Activated naive CD8-positive, alpha-beta T cell treated with anti-CD3 and anti-CD28 coated beads, Interleukin-2, amount 50 U/mL, for 24 hours (primary cell): ENCODE measurements around the gene GFPT2.

ENCODE experiments used
- ATAC-seq: fragments of 150-1000 bp; cut with Tn5 transposase; one replicate; pipeline ENCODE4 v1.10.0; 2021
- DNase-seq: peaks from one replicate; pipeline ENCODE4 v3.0.0; 2021
- H3K27ac Mint-ChIP-seq: one replicate; pipeline ENCODE4 v1.8.0; 2021; ENCODE audit warnings: mild to moderate bottlenecking, mixed read lengths
- H3K27me3 Mint-ChIP-seq: one replicate; pipeline ENCODE4 v1.8.0; 2021; ENCODE audit warnings: mixed read lengths
- H3K36me3 Mint-ChIP-seq: one replicate; pipeline ENCODE4 v1.8.0; 2021; ENCODE audit warnings: low read depth, mixed read lengths
- H3K4me1 Mint-ChIP-seq: one replicate; pipeline ENCODE4 v1.8.0; 2021; ENCODE audit warnings: mixed read lengths
- H3K4me3 Mint-ChIP-seq: one replicate; pipeline ENCODE4 v1.8.0; 2021; ENCODE audit warnings: mild to moderate bottlenecking, moderate library complexity, mixed read lengths
- H3K9me3 Mint-ChIP-seq: one replicate; pipeline ENCODE4 v1.8.0; 2021; ENCODE audit warnings: mixed read lengths

The GFPT2 gene

DNA sequence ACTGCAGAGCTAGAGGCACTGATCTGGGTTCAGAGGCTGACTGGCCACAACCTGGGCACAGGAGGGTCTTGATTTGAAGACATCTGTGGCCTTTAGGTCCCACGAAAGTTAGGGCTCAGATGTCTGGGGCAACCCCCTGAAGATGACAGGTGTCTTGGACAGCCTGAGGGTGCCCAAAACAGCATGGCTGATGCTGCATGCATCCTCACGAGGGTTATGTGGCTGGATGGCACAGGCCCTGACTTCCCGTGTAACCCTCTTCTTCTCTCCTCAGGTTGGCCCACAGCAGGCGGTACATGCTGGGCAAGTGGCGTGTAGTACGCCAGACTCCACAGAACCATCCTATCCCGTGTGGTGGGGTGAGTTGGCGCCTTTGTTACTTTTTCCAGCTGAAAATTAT lies 29.8 kb upstream of the GFPT2 start:
- Mint-ChIP-seq H3K4me3 (no peak overlapping the region), H3K27me3 (peaks cover under 1% of the 10 kb centered on the region), H3K36me3 (no peaks in the 10 kb centered on the region), H3K27ac (no peak overlapping the region), H3K4me1 (no peaks in the 10 kb centered on the region), H3K9me3 (no peaks in the 10 kb centered on the region)
- DNase-seq (no peak), ATAC-seq (no peak)

DNA sequence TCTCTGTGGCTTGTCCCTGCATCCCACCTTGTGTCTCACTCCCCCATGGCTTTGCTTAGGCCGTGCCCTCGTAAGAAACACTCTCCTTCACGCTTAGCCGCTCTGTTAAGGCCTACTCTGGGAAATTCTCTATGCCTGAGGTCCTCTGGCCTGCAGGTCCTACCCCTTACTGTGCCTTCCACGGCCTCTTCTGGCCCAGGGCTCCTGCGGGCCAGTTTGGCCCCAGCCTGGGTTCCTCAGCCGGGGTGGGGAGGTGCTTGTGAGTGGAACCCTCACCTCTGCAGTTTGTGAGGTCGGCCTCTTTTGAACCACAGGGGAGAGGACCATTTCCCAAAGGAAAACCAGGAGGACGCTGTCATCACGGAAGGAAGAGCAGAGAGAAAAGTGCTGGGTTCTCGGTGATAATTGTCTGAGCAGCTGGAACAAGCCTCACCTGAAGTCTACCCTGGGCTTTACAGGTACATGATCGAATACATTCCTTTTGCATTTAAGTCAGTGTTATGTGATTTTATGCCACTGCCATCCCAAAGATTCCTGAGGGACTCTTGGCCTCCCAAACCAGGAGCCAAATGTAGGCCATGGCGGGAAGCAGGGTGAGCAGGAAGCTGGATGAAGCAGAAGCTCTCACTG lies 28.8 kb upstream of the GFPT2 start:
- no peak overlapping the region for H3K4me3 Mint-ChIP-seq
- no peaks in the 10 kb centered on the region for H3K36me3 Mint-ChIP-seq
- H3K9me3 Mint-ChIP-seq = no peaks in the 10 kb centered on the region
- no peak overlapping the region for H3K27ac Mint-ChIP-seq
- ATAC-seq = peak; percentile 24
- H3K27me3 Mint-ChIP-seq = peaks cover 2% of the 10 kb centered on the region
- no peak for DNase-seq
- no peaks in the 10 kb centered on the region for H3K4me1 Mint-ChIP-seq

GRCh38 chr5:180381428-180381827 lies 28.3 kb upstream of the GFPT2 start:
- DNase-seq = no peak
- no peaks in the 10 kb centered on the region for H3K9me3 Mint-ChIP-seq
- H3K27ac Mint-ChIP-seq = no peak overlapping the region
- peaks cover 2% of the 10 kb centered on the region for H3K27me3 Mint-ChIP-seq
- ATAC-seq = no peak
- H3K36me3 Mint-ChIP-seq = no peaks in the 10 kb centered on the region
- H3K4me3 Mint-ChIP-seq = no peak overlapping the region
- H3K4me1 Mint-ChIP-seq = no peaks in the 10 kb centered on the region

- ATAC-seq (no peak), DNase-seq (no peak)
- H3K9me3 Mint-ChIP-seq = no peaks in the 10 kb centered on the region
- H3K4me3 Mint-ChIP-seq = no peak overlapping the region
- H3K4me1 Mint-ChIP-seq = no peaks in the 10 kb centered on the region
- H3K27ac Mint-ChIP-seq = no peak overlapping the region
- H3K27me3 Mint-ChIP-seq = peaks cover 2% of the 10 kb centered on the region
- no peaks in the 10 kb centered on the region for H3K36me3 Mint-ChIP-seq
Measured at GRCh38 chr5:180380856-180381255, 27.7 kb upstream of the GFPT2 start.

DNA sequence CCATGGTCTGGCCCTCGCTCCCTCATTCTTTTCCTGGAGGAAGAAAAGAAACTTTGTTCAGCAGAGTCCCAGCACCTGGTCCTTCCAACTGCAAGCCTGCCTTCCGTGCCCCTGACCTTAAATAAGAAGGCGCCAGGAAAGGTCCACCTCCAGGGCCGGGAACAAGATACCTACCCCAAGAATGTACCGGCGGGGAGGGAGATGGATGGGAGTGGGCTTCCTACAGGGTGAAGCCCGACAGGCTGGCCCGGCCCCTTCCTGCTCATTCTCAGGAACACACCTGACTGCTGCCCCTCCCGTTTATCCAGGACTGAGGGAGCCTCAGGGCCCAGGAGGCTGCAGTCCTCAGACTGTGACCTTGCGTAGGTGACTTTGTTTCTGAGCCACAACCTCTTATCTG lies 27.3 kb upstream of the GFPT2 start:
- no peak for ATAC-seq
- Mint-ChIP-seq H3K4me1 (no peaks in the 10 kb centered on the region), H3K27ac (no peak overlapping the region), H3K36me3 (no peaks in the 10 kb centered on the region), H3K27me3 (peaks cover 2% of the 10 kb centered on the region), H3K4me3 (no peak overlapping the region), H3K9me3 (no peaks in the 10 kb centered on the region)
- no peak for DNase-seq

- Mint-ChIP-seq H3K9me3 (no peaks in the 10 kb centered on the region), H3K36me3 (no peaks in the 10 kb centered on the region), H3K4me1 (no peaks in the 10 kb centered on the region), H3K4me3 (no peak overlapping the region), H3K27ac (no peak overlapping the region), H3K27me3 (peaks cover 2% of the 10 kb centered on the region)
- DNase-seq (no peak), ATAC-seq (no peak)
Measured at GRCh38 chr5:180379355-180380070, 26.4 kb upstream of the GFPT2 start.

DNA sequence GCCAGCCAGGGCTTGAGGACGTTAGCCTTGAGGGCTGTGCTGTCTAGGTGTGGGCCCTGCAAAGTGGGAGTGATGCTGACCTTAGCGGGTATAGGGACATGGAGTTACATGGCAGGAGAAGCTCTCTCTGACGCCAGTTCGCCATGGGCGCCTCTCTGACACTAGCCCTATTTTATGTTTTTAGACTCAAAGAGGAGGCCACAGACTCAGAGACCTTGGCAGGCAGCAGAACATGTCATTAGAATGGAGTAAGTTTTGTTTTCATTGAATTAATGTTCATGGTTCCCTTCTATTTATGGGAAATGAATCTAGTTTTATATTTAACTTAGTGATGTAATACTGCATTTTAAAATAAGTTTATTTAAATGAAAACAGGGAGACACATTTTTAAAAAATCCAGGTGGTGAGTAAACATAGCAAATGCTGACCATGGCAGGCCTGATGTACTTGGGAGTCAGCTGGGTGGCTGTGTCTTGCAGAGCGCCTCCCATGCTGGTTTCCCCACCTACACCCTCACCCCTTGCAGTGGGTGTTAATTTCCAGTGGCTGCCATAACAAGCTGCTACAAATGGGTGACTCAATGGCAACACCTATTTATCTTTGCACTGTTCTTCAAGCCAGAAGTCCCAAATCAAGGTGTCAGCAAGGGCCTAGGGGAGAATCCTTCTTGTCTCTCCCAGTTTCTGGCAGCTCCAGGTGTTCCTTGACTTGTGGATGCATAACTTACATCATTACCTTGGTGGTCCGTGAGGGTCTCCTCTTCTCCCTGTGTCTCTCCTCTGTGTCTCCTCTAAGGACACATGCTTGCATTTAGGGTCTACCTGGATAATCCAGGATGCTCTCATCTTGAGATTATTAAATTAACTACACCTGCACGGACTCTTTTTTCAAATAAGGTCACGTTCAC lies 25.6 kb upstream of the GFPT2 start:
- H3K9me3 Mint-ChIP-seq = no peaks in the 10 kb centered on the region
- DNase-seq = no peak
- H3K27ac Mint-ChIP-seq = no peak overlapping the region
- peaks cover 2% of the 10 kb centered on the region for H3K27me3 Mint-ChIP-seq
- H3K4me3 Mint-ChIP-seq = no peak overlapping the region
- ATAC-seq = no peak
- H3K36me3 Mint-ChIP-seq = no peaks in the 10 kb centered on the region
- H3K4me1 Mint-ChIP-seq = no peaks in the 10 kb centered on the region

DNA sequence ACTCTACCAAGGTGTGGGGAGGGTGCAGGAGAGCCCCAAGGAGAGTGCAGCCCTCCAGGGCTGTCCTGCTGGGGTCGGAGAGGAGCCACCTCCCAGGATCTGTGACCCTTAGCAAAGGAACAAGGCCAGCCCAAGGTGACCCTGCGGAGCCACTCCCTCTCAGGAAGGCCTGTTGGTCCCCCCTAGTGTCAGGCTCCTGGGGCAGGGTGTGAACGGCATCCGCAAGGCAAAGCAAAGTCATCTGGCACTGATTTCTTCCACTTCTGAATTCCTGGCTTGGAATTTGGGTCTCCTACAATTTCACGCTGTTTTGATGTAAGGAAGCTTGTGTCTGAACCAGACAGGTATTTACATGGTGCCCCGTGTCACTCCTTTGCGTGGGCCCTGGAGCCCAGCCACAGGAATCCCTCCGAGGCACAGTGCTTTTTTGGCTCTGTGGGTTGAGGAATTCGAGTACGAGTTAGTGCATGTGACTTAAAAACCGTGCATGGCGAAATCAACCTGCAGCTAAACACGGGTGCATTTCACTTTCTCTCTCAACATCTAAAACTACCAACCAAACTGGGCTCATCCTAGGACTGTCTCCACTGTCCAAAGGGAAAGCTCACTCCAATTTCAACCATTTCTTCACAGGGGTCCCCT lies 24.5 kb upstream of the GFPT2 start:
- no peak for DNase-seq
- ATAC-seq = no peak
- Mint-ChIP-seq H3K27me3 (peaks cover 4% of the 10 kb centered on the region), H3K4me3 (no peak overlapping the region), H3K27ac (no peak overlapping the region), H3K9me3 (no peaks in the 10 kb centered on the region), H3K4me1 (no peaks in the 10 kb centered on the region), H3K36me3 (no peaks in the 10 kb centered on the region)

DNA sequence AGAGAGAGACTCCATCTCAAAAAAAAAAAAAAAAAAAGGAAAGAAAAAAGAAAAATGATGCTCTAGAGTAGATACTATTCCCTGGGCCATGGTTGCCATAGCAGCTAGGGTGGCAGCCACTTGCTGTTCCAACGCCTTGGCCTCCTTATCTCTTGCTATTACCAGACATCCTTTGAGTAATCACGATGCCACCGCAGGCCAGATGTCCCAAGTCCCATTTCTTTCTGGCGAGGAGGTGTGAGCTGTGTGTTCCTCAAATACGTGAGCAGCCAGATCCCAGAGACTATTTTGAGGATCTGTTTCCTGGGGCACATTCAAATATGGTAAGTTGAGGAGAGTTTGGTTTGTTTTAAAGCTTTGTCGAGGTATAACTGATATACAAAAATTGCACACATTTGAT lies 23.4 kb upstream of the GFPT2 start:
- H3K36me3 Mint-ChIP-seq = no peaks in the 10 kb centered on the region
- no peaks in the 10 kb centered on the region for H3K4me1 Mint-ChIP-seq
- ATAC-seq (no peak), DNase-seq (no peak)
- H3K27me3 Mint-ChIP-seq = peaks cover 4% of the 10 kb centered on the region
- H3K27ac Mint-ChIP-seq = no peak overlapping the region
- no peaks in the 10 kb centered on the region for H3K9me3 Mint-ChIP-seq
- no peak overlapping the region for H3K4me3 Mint-ChIP-seq

DNA sequence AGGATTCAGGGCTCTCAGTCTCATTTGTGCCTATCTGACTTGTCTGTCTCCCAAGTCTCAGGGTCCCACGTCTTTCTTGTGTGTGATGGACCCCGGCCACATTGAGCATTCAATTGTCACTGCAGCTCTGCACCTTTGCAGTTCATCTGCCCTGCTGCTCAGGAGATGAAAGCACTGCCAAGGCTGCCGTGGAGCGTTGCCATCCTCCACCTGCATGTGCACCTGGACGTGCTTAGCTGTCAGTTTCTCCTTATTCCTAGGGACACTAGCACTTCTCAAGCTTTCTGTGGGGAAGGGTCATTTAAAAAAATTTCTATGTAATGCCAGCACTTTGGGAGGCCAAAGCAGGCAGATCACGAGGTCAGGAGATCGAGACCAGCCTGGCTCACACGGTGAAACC lies 22.8 kb upstream of the GFPT2 start:
- Mint-ChIP-seq H3K27me3 (peaks cover 4% of the 10 kb centered on the region), H3K4me3 (no peak overlapping the region), H3K36me3 (no peaks in the 10 kb centered on the region), H3K27ac (no peak overlapping the region), H3K9me3 (no peaks in the 10 kb centered on the region), H3K4me1 (no peaks in the 10 kb centered on the region)
- DNase-seq (no peak), ATAC-seq (no peak)

- no peak overlapping the region for H3K4me3 Mint-ChIP-seq
- no peak for DNase-seq
- H3K27ac Mint-ChIP-seq = no peak overlapping the region
- peaks cover 4% of the 10 kb centered on the region for H3K27me3 Mint-ChIP-seq
- no peaks in the 10 kb centered on the region for H3K4me1 Mint-ChIP-seq
- ATAC-seq = no peak
- no peaks in the 10 kb centered on the region for H3K9me3 Mint-ChIP-seq
- no peaks in the 10 kb centered on the region for H3K36me3 Mint-ChIP-seq
Measured at GRCh38 chr5:180375291-180375690, 22.2 kb upstream of the GFPT2 start.

DNA sequence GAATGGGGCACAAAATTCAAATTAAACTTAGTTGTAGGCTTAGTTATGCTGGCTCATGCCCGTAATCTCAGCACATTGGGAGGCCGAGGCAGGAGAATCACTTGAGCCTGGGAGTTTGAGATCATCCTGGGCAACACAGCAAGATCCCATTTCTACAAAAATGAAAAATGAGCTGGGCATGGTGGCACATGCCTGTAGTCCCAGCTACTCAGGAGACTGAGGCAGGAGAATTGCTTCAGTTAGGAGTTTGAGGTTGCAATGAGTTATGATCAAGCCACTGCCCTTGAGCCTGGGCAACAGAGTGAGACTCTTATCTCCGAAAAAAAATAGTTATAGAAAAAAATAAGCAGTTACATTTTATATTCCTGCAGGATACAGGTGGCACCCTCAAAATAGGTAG lies 20.7 kb upstream of the GFPT2 start:
- ATAC-seq (no peak), DNase-seq (no peak)
- Mint-ChIP-seq H3K4me3 (no peak overlapping the region), H3K36me3 (no peaks in the 10 kb centered on the region), H3K9me3 (no peaks in the 10 kb centered on the region), H3K27me3 (peaks cover 4% of the 10 kb centered on the region), H3K4me1 (no peaks in the 10 kb centered on the region), H3K27ac (no peak overlapping the region)

DNA sequence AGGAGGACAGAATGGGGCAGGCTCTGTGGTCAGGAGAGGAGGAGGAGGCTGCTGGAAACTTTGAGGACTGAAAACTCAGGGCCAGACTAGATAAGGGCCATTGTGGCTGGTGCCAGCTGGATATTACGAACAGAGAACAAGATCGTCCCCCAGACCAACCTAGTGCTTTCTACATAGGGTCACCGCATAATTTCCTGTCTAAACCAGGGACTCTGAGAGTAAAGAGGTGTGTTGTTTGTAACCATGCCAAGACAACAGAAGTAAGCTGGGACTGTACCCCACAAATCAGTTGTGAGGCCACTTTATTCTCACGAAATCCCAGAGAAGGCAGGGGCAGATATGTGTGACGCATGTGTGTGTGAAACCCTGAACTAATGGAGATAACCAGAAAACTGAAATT lies 20.3 kb upstream of the GFPT2 start:
- DNase-seq (no peak), ATAC-seq (no peak)
- Mint-ChIP-seq H3K4me1 (no peaks in the 10 kb centered on the region), H3K9me3 (no peaks in the 10 kb centered on the region), H3K27me3 (peaks cover 4% of the 10 kb centered on the region), H3K4me3 (no peak overlapping the region), H3K27ac (no peak overlapping the region), H3K36me3 (no peaks in the 10 kb centered on the region)

DNA sequence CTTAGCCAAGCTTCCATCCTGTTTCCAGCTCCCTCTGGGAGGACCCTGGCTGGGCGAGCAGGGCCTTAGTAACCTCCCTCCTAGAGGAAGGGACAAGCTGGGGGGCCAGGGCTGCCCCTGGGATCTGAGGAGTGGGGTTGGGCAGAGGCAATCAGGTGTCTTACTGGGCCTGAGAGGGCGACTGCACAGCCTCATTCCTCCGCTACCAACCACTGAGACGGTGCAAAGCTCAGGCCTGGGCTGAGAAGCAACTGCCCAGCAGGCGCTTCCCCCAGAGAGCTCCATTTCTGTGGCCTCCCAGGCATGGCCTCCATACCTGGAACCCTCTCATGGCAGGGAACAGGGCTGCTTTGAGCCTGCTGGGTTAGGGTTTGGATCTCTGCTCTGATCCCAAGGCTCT lies 18.8 kb upstream of the GFPT2 start:
- H3K27me3 Mint-ChIP-seq = peaks cover 2% of the 10 kb centered on the region
- no peak for DNase-seq
- H3K4me1 Mint-ChIP-seq = no peaks in the 10 kb centered on the region
- no peaks in the 10 kb centered on the region for H3K36me3 Mint-ChIP-seq
- H3K4me3 Mint-ChIP-seq = no peak overlapping the region
- ATAC-seq = no peak
- no peaks in the 10 kb centered on the region for H3K9me3 Mint-ChIP-seq
- H3K27ac Mint-ChIP-seq = no peak overlapping the region
